ENCODE measurements around the gene PKD2L1. TPM values are rescaled to one million over a fixed set of nuclear protein-coding genes. Genes with fewer than 3 reads are reported as not detected.

PKD2L1 gene
- total and polyA plus RNA-seq, 2 of the 8 experiments (the other 6 are each of a cell fraction or from before 2014, with no cell fraction given), result 0.20 to 0.33 TPM

GRCh38 chr10:100267239-100268104 is 62.6 kb downstream of the PKD2L1 start, which contains the start of gene CWF19L1 (continued):
- TF ChIP-seq SIN3A (conservative IDR thresholded peaks at IDR 0.05 in 1 of 2, IDR thresholded peaks at IDR 0.05 in 1 of 2; ENCODE audit: low read depth in 1 of 2, low read length in 2 of 2) (peak in 1 of 2 experiments; percentile 91; a peak in 2 of 4 replicates), RAD21 (IDR thresholded peaks at IDR 0.05 in 1 of 2, conservative IDR thresholded peaks at IDR 0.05 in 1 of 2; ENCODE audit: low read depth in 2 of 2, low read length in 2 of 2) (no peak), CBX8 (IDR thresholded peaks at IDR 0.05; ENCODE audit: borderline replicate concordance, low read depth, low read length) (no peak), ATF2 (IDR thresholded peaks at IDR 0.05; ENCODE audit: low read length) (no peak), YY1 (IDR thresholded peaks at IDR 0.05; ENCODE audit: low read depth, low read length) (no peak), TAF7 (optimal IDR thresholded peaks at IDR 0.05; ENCODE audit: borderline replicate concordance, low read depth, low read length) (peak; percentile 68), MAX (IDR thresholded peaks at IDR 0.05) (peak; percentile 54; the same call in 1 of the 2 replicates), JUN (IDR thresholded peaks at IDR 0.05; ENCODE audit: low read depth, low read length) (no peak), SP4 (IDR thresholded peaks at IDR 0.05; ENCODE audit: low read length) (no peak), KDM4A (IDR thresholded peaks at IDR 0.05; ENCODE audit: low read depth, low read length, severe bottlenecking) (peak; percentile 100), CEBPB (IDR thresholded peaks at IDR 0.05; ENCODE audit: low read depth, low read length) (0 out of 2 replicates have a peak, but pooled peaks have one; percentile 5), EGR1 (IDR thresholded peaks at IDR 0.05; ENCODE audit: borderline replicate concordance, low read depth, low read length) (no peak), RFX5 (IDR thresholded peaks at IDR 0.05; ENCODE audit: borderline replicate concordance, low read depth, low read length) (no peak), RXRA (IDR thresholded peaks at IDR 0.05; ENCODE audit: insufficient read depth, low read depth, low read length) (no peak), TBP (IDR thresholded peaks at IDR 0.05; ENCODE audit: low read depth, low read length) (peak; percentile 90), RNF2 (IDR thresholded peaks at IDR 0.05; ENCODE audit: borderline replicate concordance, low read depth, low read length, missing control alignments, poor library complexity, severe bottlenecking) (no peak), SP2 (IDR thresholded peaks at IDR 0.05; ENCODE audit: low read length) (no peak)

Data from H1 (cell line).